ENCODE data around the gene CRYGN.

DNA sequence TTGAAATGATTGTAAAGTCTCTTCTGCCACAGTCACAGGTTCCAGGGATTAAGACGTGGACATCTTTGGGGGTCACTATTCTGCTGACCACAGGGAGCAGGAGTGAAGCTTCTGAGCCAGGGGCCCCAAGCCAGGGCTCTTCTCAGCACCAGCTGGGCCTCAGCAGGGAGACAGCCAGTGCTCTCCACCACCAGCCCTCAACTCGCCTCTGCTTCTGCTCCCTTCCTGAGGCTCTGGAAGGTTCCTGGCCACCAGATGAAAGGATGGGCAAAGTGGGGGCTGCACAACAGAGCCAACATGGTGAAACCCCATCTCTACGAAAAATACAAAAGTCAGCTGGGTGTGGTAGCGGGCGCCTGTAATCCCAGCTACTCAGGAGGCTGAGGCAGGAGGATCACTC is 11.2 kb upstream of the CRYGN start:
- TF ChIP-seq POLR2AphosphoS5 (IDR thresholded peaks at IDR 0.05; ENCODE audit: low read depth, low read length) (no peak), CTCF (IDR thresholded peaks at IDR 0.05) (no peak), YY1 (IDR thresholded peaks at IDR 0.05; ENCODE audit: low read depth) (no peak), JUND (IDR thresholded peaks at IDR 0.05) (no peak), CHD2 (IDR thresholded peaks at IDR 0.05; ENCODE audit: low read length, partially characterized antibody) (no peak), NRF1 (IDR thresholded peaks at IDR 0.05; ENCODE audit: low read depth, low read length) (no peak)

All from SK-N-SH (cell line).